Measurements from ENCODE around the gene XRCC5.

- TF ChIP-seq, protein P1, sequence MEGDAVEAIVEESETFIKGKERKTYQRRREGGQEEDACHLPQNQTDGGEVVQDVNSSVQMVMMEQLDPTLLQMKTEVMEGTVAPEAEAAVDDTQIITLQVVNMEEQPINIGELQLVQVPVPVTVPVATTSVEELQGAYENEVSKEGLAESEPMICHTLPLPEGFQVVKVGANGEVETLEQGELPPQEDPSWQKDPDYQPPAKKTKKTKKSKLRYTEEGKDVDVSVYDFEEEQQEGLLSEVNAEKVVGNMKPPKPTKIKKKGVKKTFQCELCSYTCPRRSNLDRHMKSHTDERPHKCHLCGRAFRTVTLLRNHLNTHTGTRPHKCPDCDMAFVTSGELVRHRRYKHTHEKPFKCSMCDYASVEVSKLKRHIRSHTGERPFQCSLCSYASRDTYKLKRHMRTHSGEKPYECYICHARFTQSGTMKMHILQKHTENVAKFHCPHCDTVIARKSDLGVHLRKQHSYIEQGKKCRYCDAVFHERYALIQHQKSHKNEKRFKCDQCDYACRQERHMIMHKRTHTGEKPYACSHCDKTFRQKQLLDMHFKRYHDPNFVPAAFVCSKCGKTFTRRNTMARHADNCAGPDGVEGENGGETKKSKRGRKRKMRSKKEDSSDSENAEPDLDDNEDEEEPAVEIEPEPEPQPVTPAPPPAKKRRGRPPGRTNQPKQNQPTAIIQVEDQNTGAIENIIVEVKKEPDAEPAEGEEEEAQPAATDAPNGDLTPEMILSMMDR (IDR thresholded peaks at IDR 0.05): no peak
- no peak for TF ChIP-seq POLR2AphosphoS5 (IDR thresholded peaks at IDR 0.05)
- no peak for TF ChIP-seq POLR2A (IDR thresholded peaks at IDR 0.05)
Measured at GRCh38 chr2:216114382-216114713, 5.2 kb downstream of the XRCC5 start.

Data from prostate gland (tissue), 2 donors.